ENCODE measurements around the gene SPIRE2. TPM values are rescaled to one million over a fixed set of nuclear protein-coding genes. Genes with fewer than 3 reads are reported as not detected.
A peak's percentile ranks its signal among the peaks of the same experiment; 100 is the strongest.

Gene SPIRE2
- total RNA-seq, 1 donor, result 3.5 TPM

DNA sequence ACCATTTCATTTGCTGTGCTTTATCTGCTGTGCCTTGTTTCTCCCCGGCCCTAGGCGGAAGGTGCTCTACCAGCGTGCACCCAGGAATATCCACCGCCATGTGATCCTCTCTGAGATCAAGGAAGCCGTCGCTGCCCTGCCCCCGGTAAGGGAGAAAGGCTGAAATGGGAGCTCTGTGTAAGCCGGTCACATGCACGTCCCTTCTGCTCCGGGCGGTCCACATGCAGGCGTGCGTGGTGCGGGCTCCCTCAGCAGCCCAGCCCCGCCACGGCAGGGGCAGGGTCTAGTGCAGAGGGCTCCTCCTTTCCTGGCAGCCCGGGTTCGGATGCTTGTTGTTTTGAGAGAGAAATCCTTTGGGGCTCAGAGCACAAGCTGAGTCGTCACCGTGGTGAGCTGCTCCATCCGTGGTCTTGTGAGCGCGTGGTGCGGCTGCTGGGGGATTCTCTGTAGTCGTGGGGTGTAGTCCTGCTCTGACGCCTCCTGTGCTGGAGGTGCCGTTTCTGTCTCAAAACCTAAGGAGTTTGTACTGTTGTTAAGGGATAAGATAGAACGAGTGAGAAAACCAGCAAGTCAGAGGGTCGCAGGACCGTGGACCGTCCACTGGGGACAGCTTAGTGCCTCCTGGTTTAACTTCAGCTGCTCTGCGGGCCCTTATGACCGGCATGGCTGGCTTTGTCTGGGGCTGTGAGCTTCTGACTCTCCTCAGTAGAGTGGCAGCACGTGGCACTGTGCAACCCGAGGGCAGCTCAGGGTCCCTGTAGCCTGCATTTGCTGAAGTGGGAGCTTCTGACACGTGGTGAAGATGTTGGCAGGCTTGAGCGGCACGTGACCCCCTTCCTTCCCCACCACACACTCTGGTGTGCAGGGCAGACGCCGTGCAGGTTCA lies 78.1 kb downstream of the SPIRE2 start:
- DNase-seq (ENCODE audit: low read depth), result no peak
- TF ChIP-seq, protein P1, sequence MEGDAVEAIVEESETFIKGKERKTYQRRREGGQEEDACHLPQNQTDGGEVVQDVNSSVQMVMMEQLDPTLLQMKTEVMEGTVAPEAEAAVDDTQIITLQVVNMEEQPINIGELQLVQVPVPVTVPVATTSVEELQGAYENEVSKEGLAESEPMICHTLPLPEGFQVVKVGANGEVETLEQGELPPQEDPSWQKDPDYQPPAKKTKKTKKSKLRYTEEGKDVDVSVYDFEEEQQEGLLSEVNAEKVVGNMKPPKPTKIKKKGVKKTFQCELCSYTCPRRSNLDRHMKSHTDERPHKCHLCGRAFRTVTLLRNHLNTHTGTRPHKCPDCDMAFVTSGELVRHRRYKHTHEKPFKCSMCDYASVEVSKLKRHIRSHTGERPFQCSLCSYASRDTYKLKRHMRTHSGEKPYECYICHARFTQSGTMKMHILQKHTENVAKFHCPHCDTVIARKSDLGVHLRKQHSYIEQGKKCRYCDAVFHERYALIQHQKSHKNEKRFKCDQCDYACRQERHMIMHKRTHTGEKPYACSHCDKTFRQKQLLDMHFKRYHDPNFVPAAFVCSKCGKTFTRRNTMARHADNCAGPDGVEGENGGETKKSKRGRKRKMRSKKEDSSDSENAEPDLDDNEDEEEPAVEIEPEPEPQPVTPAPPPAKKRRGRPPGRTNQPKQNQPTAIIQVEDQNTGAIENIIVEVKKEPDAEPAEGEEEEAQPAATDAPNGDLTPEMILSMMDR (IDR thresholded peaks at IDR 0.05; ENCODE audit: insufficient read depth, low read depth, low read length), result no peak
- H3K4me3 ChIP-seq (ENCODE audit: low read depth, low read length), result no peak overlapping the region

DNA sequence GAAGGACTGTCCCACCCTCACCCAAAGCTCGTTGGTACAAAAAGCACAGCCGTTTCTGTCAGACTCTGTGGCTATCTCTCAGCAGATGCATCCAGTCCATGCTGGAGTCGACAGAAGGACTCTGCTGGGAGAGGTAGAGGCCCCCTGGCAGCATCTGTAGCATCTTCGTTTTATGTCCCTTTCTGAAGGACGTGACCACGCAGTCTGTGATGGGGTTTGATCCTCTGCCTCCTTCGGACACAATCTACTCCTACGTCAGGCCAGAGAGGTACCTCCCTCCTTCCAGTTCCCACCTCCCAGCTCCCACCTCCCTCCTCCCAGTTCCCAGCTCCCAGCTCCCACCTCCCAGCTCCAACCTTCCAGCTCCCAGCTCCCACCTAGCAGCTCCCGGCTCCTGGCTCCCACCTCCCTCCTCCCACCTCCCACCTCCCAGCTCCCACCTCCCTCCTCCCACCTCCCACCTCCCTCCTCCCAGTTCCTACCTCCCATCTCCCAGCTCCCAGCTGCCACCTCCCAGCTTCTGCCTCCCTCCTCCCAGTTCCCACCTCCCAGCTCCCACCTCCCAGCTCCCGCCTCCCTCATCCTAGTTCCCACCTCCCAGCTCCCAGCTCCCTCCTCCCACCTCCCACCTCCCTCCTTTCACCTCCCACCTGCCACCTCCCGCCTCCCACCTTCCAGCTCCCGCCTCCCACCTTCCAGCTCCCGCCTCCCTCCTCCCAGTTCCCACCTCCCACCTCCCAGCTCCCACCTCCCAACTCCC lies 79.0 kb downstream of the SPIRE2 start:
- TF ChIP-seq, protein P1 (IDR thresholded peaks at IDR 0.05; ENCODE audit: insufficient read depth, low read depth, low read length), result no peak
- DNase-seq (ENCODE audit: low read depth), result no peak
- no peak overlapping the region for H3K4me3 ChIP-seq (ENCODE audit: low read depth, low read length)

DNA sequence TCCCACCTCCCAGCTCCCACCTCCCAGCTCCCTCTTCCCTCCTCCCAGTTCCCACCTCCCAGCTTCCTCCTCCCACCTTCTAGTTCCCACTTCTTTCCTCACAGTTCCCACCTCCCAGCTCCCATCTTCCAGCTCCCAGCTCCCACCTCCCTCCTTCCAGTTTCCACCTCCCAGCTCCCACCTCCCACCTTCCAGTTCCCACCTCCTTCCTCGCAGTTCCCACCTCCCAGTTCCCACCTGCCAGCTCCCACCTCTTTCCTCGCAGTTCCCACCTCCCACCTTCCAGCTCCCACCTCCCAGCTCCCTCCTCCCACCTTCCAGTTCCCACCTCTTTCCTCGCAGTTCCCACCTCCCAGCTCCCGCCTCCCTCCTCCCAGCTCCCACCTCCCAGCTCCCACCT lies 80.0 kb downstream of the SPIRE2 start:
- TF ChIP-seq, protein P1 (IDR thresholded peaks at IDR 0.05; ENCODE audit: insufficient read depth, low read depth, low read length), result no peak
- no peak for DNase-seq (ENCODE audit: low read depth)
- no peak overlapping the region for H3K4me3 ChIP-seq (ENCODE audit: low read depth, low read length)

DNA sequence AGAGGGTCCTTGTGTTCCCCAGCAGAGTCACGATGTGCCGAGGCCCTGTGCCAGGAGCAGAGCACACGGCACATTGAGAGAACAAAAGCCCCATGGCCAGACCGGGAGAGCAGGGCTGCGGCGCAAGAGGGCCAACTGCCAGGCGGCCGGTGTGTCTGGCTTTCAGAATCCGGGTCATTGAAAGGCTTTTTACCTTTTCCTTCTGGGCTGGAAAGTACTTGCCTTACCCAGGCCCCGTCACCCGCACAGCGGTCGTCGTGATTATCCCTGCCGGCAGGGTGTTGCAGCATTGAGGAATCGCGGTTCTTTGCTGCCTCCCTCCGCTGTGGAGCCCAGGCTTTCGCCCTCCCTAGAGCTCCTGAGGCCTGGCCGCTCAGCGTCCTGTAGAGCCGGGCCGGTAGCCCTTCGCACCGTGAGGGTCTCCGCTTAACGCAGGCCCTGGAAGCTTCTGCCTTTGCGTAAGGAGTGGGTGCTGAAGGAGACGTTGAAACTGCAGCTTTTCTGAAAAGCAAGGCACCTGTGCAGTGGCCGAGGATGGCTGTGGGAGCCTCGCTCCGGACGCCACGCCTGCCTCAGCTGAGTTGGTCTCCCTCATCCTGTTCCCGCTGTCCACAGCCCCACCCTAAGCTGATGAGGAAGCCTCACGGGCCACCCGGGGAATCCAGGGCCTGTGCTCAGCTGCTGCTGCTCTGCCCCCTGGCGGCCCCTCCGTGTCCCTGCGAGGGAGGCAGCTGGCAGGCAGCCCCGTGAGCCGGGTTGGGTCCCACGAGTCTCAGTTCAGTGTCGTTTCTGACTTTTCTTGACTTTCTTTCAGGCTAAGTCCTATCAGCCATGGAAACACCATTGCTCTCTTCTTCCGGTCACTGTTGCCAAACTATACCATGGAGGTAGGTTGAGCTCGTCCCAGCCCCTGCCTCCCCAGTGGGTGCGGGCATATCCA lies 81.8 kb downstream of the SPIRE2 start:
- TF ChIP-seq, protein P1 (IDR thresholded peaks at IDR 0.05; ENCODE audit: insufficient read depth, low read depth, low read length), result peak; percentile 94
- no peak overlapping the region for H3K4me3 ChIP-seq (ENCODE audit: low read depth, low read length)
- peak; percentile 83 for DNase-seq (ENCODE audit: low read depth)

DNA sequence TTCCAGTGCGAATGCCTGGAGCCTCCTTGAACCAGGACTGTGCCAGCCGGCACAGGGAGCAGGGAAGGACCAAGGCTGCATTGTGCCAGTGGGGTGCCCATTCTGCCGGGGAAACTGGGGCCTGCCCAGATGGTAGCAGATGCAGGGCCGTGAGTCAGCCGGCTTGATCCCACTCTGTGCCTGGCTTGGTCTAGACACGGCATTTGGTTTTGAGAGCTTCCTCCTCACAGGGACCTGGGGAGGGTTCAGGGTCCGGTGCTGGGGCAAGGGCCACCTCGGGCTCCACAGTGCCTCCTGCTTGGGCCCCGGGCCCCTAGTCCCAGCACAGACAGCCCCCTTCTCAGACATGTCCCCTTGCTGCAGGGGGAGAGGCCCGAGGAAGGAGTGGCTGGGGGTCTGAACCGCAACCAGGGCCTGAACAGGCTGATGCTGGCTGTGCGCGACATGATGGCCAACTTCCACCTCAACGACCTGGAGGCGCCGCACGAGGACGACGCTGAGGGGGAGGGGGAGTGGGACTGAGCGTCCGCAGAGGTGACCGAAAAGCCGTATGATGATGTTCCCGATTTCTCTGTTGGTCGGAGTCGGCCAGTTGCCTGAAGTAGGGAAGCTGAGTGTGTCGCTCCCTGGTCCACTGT lies 82.6 kb downstream of the SPIRE2 start:
- TF ChIP-seq, protein P1 (IDR thresholded peaks at IDR 0.05; ENCODE audit: insufficient read depth, low read depth, low read length), result no peak
- no peak overlapping the region for H3K4me3 ChIP-seq (ENCODE audit: low read depth, low read length)
- no peak for DNase-seq (ENCODE audit: low read depth)

DNA sequence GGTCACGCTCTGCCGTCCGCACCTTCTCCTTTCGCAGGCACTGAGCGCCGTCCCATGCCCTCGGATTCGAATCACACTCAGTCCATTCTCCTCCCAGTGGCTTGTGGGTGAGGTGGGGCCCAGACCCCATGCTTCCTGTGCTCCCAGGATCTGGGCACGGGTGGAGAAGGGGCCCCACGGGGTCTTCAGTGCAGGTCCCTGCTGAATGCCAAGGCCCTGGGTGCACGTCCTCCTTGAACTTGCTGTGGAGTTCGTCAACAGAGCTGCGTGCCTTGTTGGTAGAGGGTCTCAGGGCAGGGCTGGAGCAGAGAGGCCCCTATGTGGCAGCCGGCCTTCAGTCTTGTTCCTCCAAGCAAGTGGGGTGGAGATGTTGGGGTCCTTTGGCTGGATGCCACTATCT lies 83.1 kb downstream of the SPIRE2 start:
- TF ChIP-seq, protein P1 (IDR thresholded peaks at IDR 0.05; ENCODE audit: insufficient read depth, low read depth, low read length), result no peak
- no peak for DNase-seq (ENCODE audit: low read depth)
- no peak overlapping the region for H3K4me3 ChIP-seq (ENCODE audit: low read depth, low read length)
